CD14-positive monocyte (primary cell): Measurements from ENCODE around the gene CDRT4. TPM values are rescaled to one million over a fixed set of nuclear protein-coding genes. Genes with fewer than 3 reads are reported as not detected.

Experiments used
- DNase-seq, 3 donors: peaks; one replicate each; pipeline ENCODE4 v3.0.0-alpha.2; 2011 to 2022
- H2AFZ ChIP-seq: 2 replicates; pipeline ENCODE4 v1.6.0; 2012; ENCODE audit warnings: mild to moderate bottlenecking, low read depth, low read length, inconsistent platforms; ENCODE audit not compliant: insufficient read depth, poor library complexity, severe bottlenecking
- H3K27ac ChIP-seq, 2 donors: 1 replicate in 1 of 2; 2 replicates in 1 of 2; pipeline ENCODE4 v1.5.1; 2012 to 2013; ENCODE audit warnings: low read length in 2 of 2, control low read depth in 1 of 2, inconsistent platforms in 1 of 2, low read depth in 1 of 2, mild to moderate bottlenecking in 1 of 2
- H3K27me3 ChIP-seq, 2 donors: one replicate each; pipeline versions ENCODE4 v1.6.0 to v1.6.1; 2011 to 2013; ENCODE audit warnings: low read length in 2 of 2; ENCODE audit not compliant: control insufficient read depth in 2 of 2, insufficient read depth in 2 of 2
- H3K36me3 ChIP-seq, 2 donors: replicated peaks in 1 of 2; 1 replicate in 1 of 2; 2 replicates in 1 of 2; pipeline versions ENCODE4 v1.5.1 to v1.6.1; 2012 to 2013; ENCODE audit warnings: low read length in 2 of 2, control low read depth in 1 of 2, inconsistent platforms in 1 of 2, mild to moderate bottlenecking in 1 of 2; ENCODE audit not compliant: insufficient read depth in 2 of 2, control insufficient read depth in 1 of 2
- H3K4me1 ChIP-seq, 2 donors: 1 replicate in 1 of 2; 2 replicates in 1 of 2; pipeline versions ENCODE4 v1.5.1 to v1.6.1; 2012 to 2013; ENCODE audit warnings: low read length in 2 of 2, control low read depth in 1 of 2, inconsistent platforms in 1 of 2, mild to moderate bottlenecking in 1 of 2, moderate library complexity in 1 of 2; ENCODE audit not compliant: insufficient read depth in 2 of 2, control insufficient read depth in 1 of 2
- H3K4me2 ChIP-seq: replicated peaks from 2 replicates; pipeline ENCODE3; 2012; ENCODE audit warnings: low read length, moderate library complexity, mild to moderate bottlenecking; ENCODE audit not compliant: poor library complexity, severe bottlenecking; ENCODE audit errors: extremely low read depth
- H3K4me3 ChIP-seq, 3 experiments: fragments of 200-600 bp in 1 of 3; sonication (generic) in 1 of 3; replicated peaks in 1 of 3; 1 replicate in 2 of 3; 2 replicates in 1 of 3; pipeline ENCODE4 v1.5.1; 2011 to 2013; ENCODE audit warnings: low read length in 3 of 3, mild to moderate bottlenecking in 3 of 3, control low read depth in 2 of 3, low read depth in 2 of 3, inconsistent platforms in 1 of 3, moderate library complexity in 1 of 3
- H3K79me2 ChIP-seq: 2 replicates; pipeline ENCODE4 v1.6.0; 2012; ENCODE audit warnings: mild to moderate bottlenecking, control low read depth, inconsistent platforms, low read length, moderate library complexity; ENCODE audit not compliant: insufficient read depth
- H3K9ac ChIP-seq: 2 replicates; pipeline ENCODE4 v1.6.0; 2017; ENCODE audit warnings: low read length, mild to moderate bottlenecking; ENCODE audit not compliant: insufficient read depth, poor library complexity, severe bottlenecking
- H3K9me3 ChIP-seq, 2 donors: replicated peaks in 1 of 2; 1 replicate in 1 of 2; 2 replicates in 1 of 2; pipeline versions ENCODE4 v1.5.1 to v1.6.1; 2012 to 2013; ENCODE audit warnings: low read length in 2 of 2, control low read depth in 1 of 2; ENCODE audit not compliant: control insufficient read depth in 1 of 2, insufficient read depth in 1 of 2
- H4K20me1 ChIP-seq: 2 replicates; pipeline ENCODE4 v1.6.0; 2012; ENCODE audit warnings: mild to moderate bottlenecking, low read length, control low read depth, moderate library complexity; ENCODE audit not compliant: insufficient read depth
- H3K27ac Mint-ChIP-seq, 7 donors: one replicate each; pipeline ENCODE4 v1.8.0; 2020; ENCODE audit warnings: mild to moderate bottlenecking in 7 of 7, mixed read lengths in 7 of 7, moderate library complexity in 6 of 7, inconsistent platforms in 2 of 7
- H3K27me3 Mint-ChIP-seq, 3 donors: one replicate each; pipeline ENCODE4 v1.8.0; 2021 to 2022; ENCODE audit warnings: low read depth in 3 of 3, mild to moderate bottlenecking in 3 of 3, mixed read lengths in 3 of 3, moderate library complexity in 3 of 3, inconsistent platforms in 1 of 3
- H3K36me3 Mint-ChIP-seq, 2 donors: one replicate each; pipeline ENCODE4 v1.8.0; 2020; ENCODE audit warnings: mixed read lengths in 2 of 2, inconsistent platforms in 1 of 2, mild to moderate bottlenecking in 1 of 2
- H3K4me1 Mint-ChIP-seq: one replicate; pipeline ENCODE4 v1.8.0; 2020; ENCODE audit warnings: mild to moderate bottlenecking, mixed read lengths
- H3K4me3 Mint-ChIP-seq, 2 donors: one replicate each; pipeline ENCODE4 v1.8.0; 2020; ENCODE audit warnings: mild to moderate bottlenecking in 2 of 2, mixed read lengths in 2 of 2, moderate library complexity in 1 of 2
- H3K9me3 Mint-ChIP-seq, 7 donors: one replicate each; pipeline ENCODE4 v1.8.0; 2020 to 2022; ENCODE audit warnings: mixed read lengths in 7 of 7, mild to moderate bottlenecking in 6 of 7, moderate library complexity in 6 of 7, inconsistent platforms in 2 of 7
- WGBS: methylation state at CpG from one replicate; pipeline ENCODE4 v1.1.5; 2013; ENCODE audit warnings: missing lambda C conversion rate; ENCODE audit not compliant: insufficient coverage; 5-methylcytosine and 5-hydroxymethylcytosine counted together
- intact Hi-C, 2 donors: fragments of 100-400 bp; cut with micrococcal nuclease; formaldehyde crosslinking; loops; one replicate each; pipeline versions ENCODE4 v1.15.0 to v1.15.1; 2023
- polyA plus RNA-seq, 3 donors: library from polyadenylated mRNA; depleted of rRNA in 1 of 3; unstranded in 2 of 3; stranded (reverse) in 1 of 3; fragments of 300-500 nt in 2 of 3; fragments of >200 nt in 1 of 3; fragmentation: Illumina TruSeq in 2 of 3; gene quantifications; 1 replicate in 2 of 3; 2 replicates in 1 of 3; pipeline ENCODE4 v1.2.3, GENCODE V29; 2012 to 2021
- TF ChIP-seq, protein P1 (sequence below): fragments of 200-600 bp; IDR thresholded peaks from one replicate; pipeline ENCODE4 v1.8.0; 2022; ENCODE audit warnings: antibody characterized with exemption, mild to moderate bottlenecking

Gene CDRT4
- polyA plus RNA-seq, 3 donors, result 0.34 to 0.71 TPM; not detected in 1

GRCh38 chr17:15448580-15448956 lies 18.9 kb downstream of the CDRT4 start:
- no peak overlapping the region for H3K4me2 ChIP-seq
- 98% methylated on average over 7 of the region's 7 CpGs for WGBS
- H3K36me3 Mint-ChIP-seq, result no peaks in the 10 kb centered on the region

GRCh38 chr17:15447928-15448579 lies 19.4 kb downstream of the CDRT4 start:
- Histone ChIP-seq H3K36me3 (no peaks in the 10 kb centered on the region), H3K79me2 (no peaks in the 10 kb centered on the region), H3K4me3 (no peak overlapping the region), H4K20me1 (no peaks in the 10 kb centered on the region), H2AFZ (no peak overlapping the region), H3K4me1 (no peaks in the 10 kb centered on the region), H3K9me3 (no peaks in the 10 kb centered on the region), H3K9ac (no peak overlapping the region), H3K27ac (no peak overlapping the region), H3K4me2 (no peak overlapping the region), H3K27me3 (no peaks in the 10 kb centered on the region)
- Mint-ChIP-seq H3K36me3 (no peaks in the 10 kb centered on the region), H3K27ac (no peak overlapping the region), H3K4me1 (peaks cover 6% of the 10 kb centered on the region), H3K9me3 (no peaks in the 10 kb centered on the region), H3K27me3 (no peaks in the 10 kb centered on the region), H3K4me3 (no peak overlapping the region)
- TF ChIP-seq, protein P1, sequence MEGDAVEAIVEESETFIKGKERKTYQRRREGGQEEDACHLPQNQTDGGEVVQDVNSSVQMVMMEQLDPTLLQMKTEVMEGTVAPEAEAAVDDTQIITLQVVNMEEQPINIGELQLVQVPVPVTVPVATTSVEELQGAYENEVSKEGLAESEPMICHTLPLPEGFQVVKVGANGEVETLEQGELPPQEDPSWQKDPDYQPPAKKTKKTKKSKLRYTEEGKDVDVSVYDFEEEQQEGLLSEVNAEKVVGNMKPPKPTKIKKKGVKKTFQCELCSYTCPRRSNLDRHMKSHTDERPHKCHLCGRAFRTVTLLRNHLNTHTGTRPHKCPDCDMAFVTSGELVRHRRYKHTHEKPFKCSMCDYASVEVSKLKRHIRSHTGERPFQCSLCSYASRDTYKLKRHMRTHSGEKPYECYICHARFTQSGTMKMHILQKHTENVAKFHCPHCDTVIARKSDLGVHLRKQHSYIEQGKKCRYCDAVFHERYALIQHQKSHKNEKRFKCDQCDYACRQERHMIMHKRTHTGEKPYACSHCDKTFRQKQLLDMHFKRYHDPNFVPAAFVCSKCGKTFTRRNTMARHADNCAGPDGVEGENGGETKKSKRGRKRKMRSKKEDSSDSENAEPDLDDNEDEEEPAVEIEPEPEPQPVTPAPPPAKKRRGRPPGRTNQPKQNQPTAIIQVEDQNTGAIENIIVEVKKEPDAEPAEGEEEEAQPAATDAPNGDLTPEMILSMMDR, result no peak
- DNase-seq, result no peak
- intact Hi-C loops, result no loop called here
- 81% methylated on average over 4 of the region's 6 CpGs for WGBS

More at GRCh38 chr17:15448580-15448956, 18.9 kb downstream of the CDRT4 start:
- H3K4me1 ChIP-seq, result no peaks in the 10 kb centered on the region
- no peak overlapping the region for H3K9ac ChIP-seq
- H3K27ac Mint-ChIP-seq, result no peak overlapping the region
- H3K27me3 Mint-ChIP-seq, result no peaks in the 10 kb centered on the region
- TF ChIP-seq, protein P1, result no peak
- no peak overlapping the region for H3K4me3 Mint-ChIP-seq
- no peak overlapping the region for H3K27ac ChIP-seq
- H2AFZ ChIP-seq, result no peak overlapping the region
- H3K36me3 ChIP-seq, result no peaks in the 10 kb centered on the region
- no peaks in the 10 kb centered on the region for H3K27me3 ChIP-seq
- no peak overlapping the region for H3K4me3 ChIP-seq
- H3K79me2 ChIP-seq, result no peaks in the 10 kb centered on the region
- DNase-seq, result no peak
- H3K9me3 Mint-ChIP-seq, result no peaks in the 10 kb centered on the region
- H4K20me1 ChIP-seq, result no peaks in the 10 kb centered on the region
- no peaks in the 10 kb centered on the region for H3K9me3 ChIP-seq
- H3K4me1 Mint-ChIP-seq, result peaks cover 6% of the 10 kb centered on the region
- intact Hi-C loops, result no loop called here
